D721Med (cell line): Measurements from ENCODE around the gene CMIP.

Source experiments
- DNase-seq: peaks from one replicate; pipeline ENCODE4 v3.0.0; 2011; ENCODE audit warnings: low spot score; ENCODE audit not compliant: insufficient read length
- FAIRE-seq: peaks from 2 replicates; lab custom pipeline; 2011; peaks lifted over from hg19 to GRCh38; lab: Jason Lieb, UNC
- TF ChIP-seq, protein P1 (sequence below): IDR thresholded peaks from 2 replicates; pipeline ENCODE4 v1.5.1; 2012; ENCODE audit warnings: mild to moderate bottlenecking, control low read depth; ENCODE audit not compliant: insufficient read depth; ENCODE audit errors: missing control alignments

The CMIP gene

DNA sequence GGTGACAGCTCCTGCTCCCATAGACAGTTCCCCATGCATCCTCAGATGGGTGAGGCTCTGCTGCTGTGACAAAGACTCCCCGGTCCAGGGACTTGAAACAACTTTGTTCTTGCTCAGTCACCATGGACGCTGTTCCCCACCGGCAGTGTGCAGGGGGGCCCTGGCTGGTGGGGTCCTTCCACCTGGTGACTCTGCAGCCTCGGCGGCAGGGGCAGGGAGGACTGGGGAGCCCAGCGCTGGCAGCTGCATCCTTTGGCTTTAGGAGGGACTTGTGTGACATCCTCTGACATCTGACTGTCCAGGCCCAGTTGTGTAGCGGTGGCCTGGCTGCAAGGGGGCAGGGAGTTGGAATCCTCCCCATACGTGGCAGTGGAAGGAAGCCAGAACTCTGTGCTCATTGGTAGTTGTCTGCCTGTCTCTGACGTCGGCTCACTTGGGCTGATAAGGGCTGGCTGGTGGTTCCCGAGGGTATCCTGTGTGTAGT lies 107.3 kb downstream of the CMIP start:
- FAIRE-seq: no peak
- no peak for DNase-seq
- TF ChIP-seq, protein P1, sequence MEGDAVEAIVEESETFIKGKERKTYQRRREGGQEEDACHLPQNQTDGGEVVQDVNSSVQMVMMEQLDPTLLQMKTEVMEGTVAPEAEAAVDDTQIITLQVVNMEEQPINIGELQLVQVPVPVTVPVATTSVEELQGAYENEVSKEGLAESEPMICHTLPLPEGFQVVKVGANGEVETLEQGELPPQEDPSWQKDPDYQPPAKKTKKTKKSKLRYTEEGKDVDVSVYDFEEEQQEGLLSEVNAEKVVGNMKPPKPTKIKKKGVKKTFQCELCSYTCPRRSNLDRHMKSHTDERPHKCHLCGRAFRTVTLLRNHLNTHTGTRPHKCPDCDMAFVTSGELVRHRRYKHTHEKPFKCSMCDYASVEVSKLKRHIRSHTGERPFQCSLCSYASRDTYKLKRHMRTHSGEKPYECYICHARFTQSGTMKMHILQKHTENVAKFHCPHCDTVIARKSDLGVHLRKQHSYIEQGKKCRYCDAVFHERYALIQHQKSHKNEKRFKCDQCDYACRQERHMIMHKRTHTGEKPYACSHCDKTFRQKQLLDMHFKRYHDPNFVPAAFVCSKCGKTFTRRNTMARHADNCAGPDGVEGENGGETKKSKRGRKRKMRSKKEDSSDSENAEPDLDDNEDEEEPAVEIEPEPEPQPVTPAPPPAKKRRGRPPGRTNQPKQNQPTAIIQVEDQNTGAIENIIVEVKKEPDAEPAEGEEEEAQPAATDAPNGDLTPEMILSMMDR: no peak

DNA sequence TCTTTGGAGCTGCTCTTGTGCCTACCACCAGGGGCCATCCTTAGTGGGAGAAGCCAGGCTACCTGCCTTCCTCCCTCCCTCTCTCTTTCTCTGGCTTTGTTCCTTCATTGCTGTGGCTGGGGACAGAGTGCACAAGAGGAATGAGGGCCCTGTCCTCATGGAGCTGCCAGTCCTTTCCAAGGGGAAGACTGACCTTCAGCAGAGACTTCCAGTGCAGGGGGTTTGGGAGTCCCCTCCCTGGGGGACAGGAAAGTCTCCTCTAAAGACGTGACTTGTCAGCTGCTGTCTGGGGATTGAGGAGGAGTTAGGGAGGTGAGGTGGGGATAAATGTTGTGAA lies 108.1 kb downstream of the CMIP start:
- DNase-seq (no peak), FAIRE-seq (no peak)
- TF ChIP-seq, protein P1: no peak

DNA sequence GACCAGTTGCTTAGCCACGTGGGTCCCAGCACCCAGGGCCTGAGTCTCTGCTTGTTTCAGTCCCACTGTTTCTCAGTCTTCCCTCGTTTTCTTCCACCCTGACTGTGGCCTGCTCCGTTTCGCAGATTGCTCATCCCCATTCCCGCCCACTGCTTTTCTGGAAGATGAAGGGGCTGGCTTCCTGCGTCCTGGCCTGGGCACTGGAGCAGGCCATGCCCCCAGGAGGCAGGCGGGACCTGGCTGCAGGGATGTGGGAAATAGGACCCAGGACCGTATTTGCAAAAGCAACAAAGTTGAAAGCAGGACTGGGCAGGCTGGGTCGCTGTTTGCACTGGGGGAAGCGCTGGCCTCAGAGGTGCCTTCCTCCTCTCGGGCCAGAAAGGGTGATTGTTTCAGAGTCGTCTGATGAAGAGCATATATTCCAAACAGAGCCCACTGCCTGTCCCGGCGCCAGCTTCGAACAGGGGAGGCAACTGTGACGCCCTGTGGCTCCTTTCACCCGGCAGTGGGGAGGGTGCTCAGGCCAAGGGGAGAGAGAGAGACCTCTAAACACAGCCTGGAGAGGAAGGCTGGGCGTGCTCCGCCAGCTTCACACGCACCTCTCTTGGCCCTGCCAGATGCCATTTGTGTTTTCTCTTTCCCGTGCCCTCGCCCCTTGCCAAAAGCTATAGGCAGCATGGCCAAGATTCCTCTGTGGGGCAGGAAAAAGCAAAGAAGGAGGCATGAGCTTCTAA lies 108.6 kb downstream of the CMIP start:
- DNase-seq (no peak), FAIRE-seq (no peak)
- TF ChIP-seq, protein P1: no peak

DNA sequence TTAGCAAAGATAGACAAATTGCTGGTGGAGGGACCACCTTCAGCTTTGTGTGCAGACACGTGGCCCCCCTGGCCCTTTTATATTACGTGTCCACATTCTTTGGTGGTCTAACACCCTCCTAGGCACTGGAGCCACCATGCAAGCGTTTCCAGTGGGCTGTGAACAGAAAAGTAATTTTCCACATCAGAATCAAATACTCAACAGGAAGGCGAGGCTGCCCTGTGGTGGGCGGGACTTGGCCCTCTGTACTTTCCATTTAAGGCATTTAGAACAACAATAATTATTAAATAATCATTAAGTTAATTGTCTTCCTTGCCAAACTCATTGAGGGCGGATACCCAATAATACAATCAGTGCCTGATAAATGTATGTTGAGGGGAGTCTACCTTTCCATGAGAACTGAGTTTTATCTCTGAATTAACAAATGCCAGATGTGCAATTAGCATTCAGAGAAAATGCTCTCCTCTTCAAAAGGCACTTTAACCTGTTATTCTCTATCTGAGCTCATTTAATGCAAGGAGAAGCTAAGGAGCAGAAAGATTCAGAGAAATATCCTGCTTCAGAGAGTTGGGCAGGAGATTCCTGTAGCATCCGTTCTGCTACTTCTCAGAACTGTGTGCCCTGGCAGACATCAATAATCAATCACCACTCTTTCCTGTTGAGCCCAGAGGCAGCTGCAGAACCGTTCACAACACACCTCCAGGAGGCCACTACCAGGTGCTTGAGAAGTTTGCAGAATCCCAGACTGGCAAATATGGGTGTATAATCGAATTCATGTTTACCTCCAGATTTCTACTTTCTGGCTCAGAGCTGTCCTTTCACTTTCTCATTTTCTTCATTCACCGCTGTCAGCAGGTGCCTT lies 109.4 kb downstream of the CMIP start:
- FAIRE-seq: no peak
- DNase-seq: no peak
- TF ChIP-seq, protein P1: no peak

DNA sequence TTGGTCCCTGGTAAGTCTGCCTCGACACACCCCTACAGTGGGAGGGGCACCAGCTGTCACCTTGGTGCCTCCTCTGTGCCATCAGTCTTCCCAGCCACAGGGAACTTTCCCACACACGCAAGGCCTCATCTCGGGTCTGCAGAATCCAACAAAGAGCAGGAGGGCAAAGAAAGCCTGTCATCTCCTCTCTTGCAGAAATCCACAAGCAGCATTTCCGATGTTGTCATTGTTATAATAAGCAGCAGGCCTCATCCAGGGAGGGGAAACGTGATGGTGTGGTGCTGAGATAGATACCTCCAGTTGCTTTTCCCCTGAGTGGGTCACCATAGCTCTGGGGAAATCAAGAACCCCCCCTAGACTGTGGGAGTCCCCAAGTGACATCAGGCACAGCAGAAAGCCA lies 110.4 kb downstream of the CMIP start:
- no peak for DNase-seq
- TF ChIP-seq, protein P1: no peak
- FAIRE-seq: no peak

DNA sequence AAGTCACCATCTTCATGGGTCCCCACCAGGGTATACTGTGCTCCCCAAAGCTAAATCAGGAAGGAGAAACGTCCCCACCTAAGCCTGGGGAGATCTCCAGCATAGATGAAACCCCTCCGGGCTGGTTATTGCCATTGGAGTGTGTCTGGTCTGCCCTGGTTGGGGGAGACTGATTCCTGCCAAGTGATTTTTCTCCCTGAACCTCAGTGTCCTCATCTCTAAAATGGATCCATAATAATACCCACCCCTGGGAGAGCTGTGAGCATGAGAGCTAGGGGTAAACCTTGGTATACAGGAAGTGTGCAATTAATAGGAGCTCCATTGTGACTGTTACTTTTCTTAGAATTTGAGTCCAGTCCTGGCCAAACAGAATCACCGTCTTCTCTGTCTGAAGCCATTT lies 111.1 kb downstream of the CMIP start:
- DNase-seq (no peak), FAIRE-seq (no peak)
- TF ChIP-seq, protein P1: no peak
